GM12872 (cell line): ENCODE measurements around the gene TNFRSF13B.

Experiments
- CTCF ChIP-seq: IDR thresholded peaks from 3 replicates; pipeline ENCODE4 v1.5.1; 2011; ENCODE audit warnings: low read depth, mild to moderate bottlenecking, low read length, moderate library complexity; ENCODE audit not compliant: insufficient read depth

Gene TNFRSF13B

GRCh38 chr17:16920628-16921020, 51.3 kb downstream of the TNFRSF13B start:
- no peak for TF ChIP-seq CTCF

GRCh38 chr17:16919663-16920627, 52.0 kb downstream of the TNFRSF13B start:
- TF ChIP-seq CTCF, result 0 out of 3 replicates have a peak, but pooled peaks have one; percentile 9

GRCh38 chr17:16918443-16918842, 53.5 kb downstream of the TNFRSF13B start:
- TF ChIP-seq CTCF, result no peak

- no peak for TF ChIP-seq CTCF
Measured at GRCh38 chr17:16917671-16918394, 54.1 kb downstream of the TNFRSF13B start.

GRCh38 chr17:16916557-16916920, 55.4 kb downstream of the TNFRSF13B start:
- no peak for TF ChIP-seq CTCF

- TF ChIP-seq CTCF, result peak; percentile 85
Measured at GRCh38 chr17:16915752-16916556, 56.0 kb downstream of the TNFRSF13B start.

- no peak for TF ChIP-seq CTCF
Measured at GRCh38 chr17:16913463-16913862, 58.5 kb downstream of the TNFRSF13B start.
